Measurements from ENCODE around the gene GP2.

DNA sequence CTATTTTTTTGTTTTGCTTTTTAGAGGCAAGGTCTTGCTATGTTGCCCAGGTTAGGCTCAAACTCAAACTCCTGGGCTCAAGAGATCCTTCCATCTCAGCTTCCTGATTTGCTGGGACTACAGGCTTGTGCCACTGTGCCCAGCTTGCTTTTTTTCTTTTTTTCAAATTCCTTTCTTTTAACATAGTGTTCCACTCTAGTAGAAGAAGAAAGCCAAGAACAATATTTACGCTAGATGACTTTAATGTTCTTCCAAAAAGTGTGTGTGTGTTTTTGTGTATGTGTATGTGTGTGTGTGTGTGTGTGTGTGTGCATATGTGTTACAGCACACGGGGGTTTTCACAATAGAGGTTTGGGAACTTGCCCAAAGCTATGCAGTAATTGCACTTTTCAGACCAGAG, 35.9 kb upstream of the GP2 start:
- no peak for TF ChIP-seq TAF1 (IDR thresholded peaks at IDR 0.05; ENCODE audit: low read depth, low read length)
- TF ChIP-seq POLR2A (IDR thresholded peaks at IDR 0.05; ENCODE audit: low read depth, low read length), result no peak
